HepG2 (cell line): ENCODE measurements around the gene YPEL3. TPM values are rescaled to one million over a fixed set of nuclear protein-coding genes. Genes with fewer than 3 reads are reported as not detected.

Experiments
- AFF4 ChIP-seq: sonication (generic); formaldehyde crosslinking; IDR thresholded peaks from 2 replicates; pipeline ENCODE4 v1.4.0; 2020; ENCODE audit warnings: missing genetic modification reagents
- HES4 ChIP-seq: sonication (generic); formaldehyde crosslinking; IDR thresholded peaks from 2 replicates; pipeline ENCODE4 v1.9.0; 2021; ENCODE audit warnings: mild to moderate bottlenecking, missing genetic modification reagents, borderline replicate concordance
- MAF1 ChIP-seq: sonication (generic); formaldehyde crosslinking; IDR thresholded peaks from 2 replicates; pipeline ENCODE4 v1.5.0; 2020; ENCODE audit warnings: missing genetic modification reagents, borderline replicate concordance
- NFAT5 ChIP-seq: sonication (generic); formaldehyde crosslinking; IDR thresholded peaks from 2 replicates; pipeline ENCODE4 v1.4.0; 2020; ENCODE audit warnings: missing genetic modification reagents
- ZFP1 ChIP-seq: IDR thresholded peaks from 2 replicates; pipeline ENCODE4 v1.6.1; 2016
- ZNF672 ChIP-seq: sonication (generic); formaldehyde crosslinking; IDR thresholded peaks from 2 replicates; pipeline ENCODE4 v1.8.1; 2022; ENCODE audit warnings: missing genetic modification reagents
- ZSCAN31 ChIP-seq: sonication (generic); formaldehyde crosslinking; IDR thresholded peaks from 2 replicates; pipeline ENCODE4 v1.5.0; 2020; ENCODE audit warnings: low read depth, mild to moderate bottlenecking, missing genetic modification reagents
- polyA plus RNA-seq, 8 experiments: library from polyadenylated mRNA; depleted of rRNA in 3 of 8; stranded (reverse) in 7 of 8; unstranded in 1 of 8; fragments of >200 nt; fragmentation: Illumina TruSeq in 4 of 8; extraction: Trizol in 4 of 8; gene quantifications; 2 replicates each; pipeline versions ENCODE4 v1.2.1 to v1.2.3, GENCODE V29; 2011 to 2016; ENCODE audit warnings: low read depth in 4 of 8, missing spikeins in 1 of 8, mixed read lengths in 1 of 8; ENCODE audit not compliant: insufficient read depth in 1 of 8
- total RNA-seq, 5 experiments: library from RNA; depleted of rRNA; stranded (reverse); fragments of >200 nt; fragmentation: Illumina TruSeq; extraction: Trizol; gene quantifications; 2 replicates each; pipeline ENCODE4 v1.2.3, GENCODE V29; 2016; ENCODE audit warnings: low read depth in 1 of 5
- TF ChIP-seq, protein P1 (sequence below): sonication (generic); formaldehyde crosslinking; IDR thresholded peaks from 2 replicates; pipeline ENCODE4 v1.8.1; 2022; ENCODE audit warnings: low read depth, mild to moderate bottlenecking, missing genetic modification reagents
- TF ChIP-seq, protein P2 (sequence below): sonication (generic); formaldehyde crosslinking; IDR thresholded peaks from 2 replicates; pipeline ENCODE4 v1.9.0; 2021; ENCODE audit warnings: missing genetic modification reagents, borderline replicate concordance
- TF ChIP-seq, protein P3 (sequence below): sonication (generic); formaldehyde crosslinking; conservative IDR thresholded peaks from 2 replicates; pipeline ENCODE4 v1.8.0; 2022; ENCODE audit warnings: mild to moderate bottlenecking, moderate library complexity, missing genetic modification reagents

The YPEL3 gene
- total and polyA plus RNA-seq, 2 of the 13 experiments (the other 11 are each of a cell fraction or from before 2014, with no cell fraction given) = 5.4 to 47.0 TPM

DNA sequence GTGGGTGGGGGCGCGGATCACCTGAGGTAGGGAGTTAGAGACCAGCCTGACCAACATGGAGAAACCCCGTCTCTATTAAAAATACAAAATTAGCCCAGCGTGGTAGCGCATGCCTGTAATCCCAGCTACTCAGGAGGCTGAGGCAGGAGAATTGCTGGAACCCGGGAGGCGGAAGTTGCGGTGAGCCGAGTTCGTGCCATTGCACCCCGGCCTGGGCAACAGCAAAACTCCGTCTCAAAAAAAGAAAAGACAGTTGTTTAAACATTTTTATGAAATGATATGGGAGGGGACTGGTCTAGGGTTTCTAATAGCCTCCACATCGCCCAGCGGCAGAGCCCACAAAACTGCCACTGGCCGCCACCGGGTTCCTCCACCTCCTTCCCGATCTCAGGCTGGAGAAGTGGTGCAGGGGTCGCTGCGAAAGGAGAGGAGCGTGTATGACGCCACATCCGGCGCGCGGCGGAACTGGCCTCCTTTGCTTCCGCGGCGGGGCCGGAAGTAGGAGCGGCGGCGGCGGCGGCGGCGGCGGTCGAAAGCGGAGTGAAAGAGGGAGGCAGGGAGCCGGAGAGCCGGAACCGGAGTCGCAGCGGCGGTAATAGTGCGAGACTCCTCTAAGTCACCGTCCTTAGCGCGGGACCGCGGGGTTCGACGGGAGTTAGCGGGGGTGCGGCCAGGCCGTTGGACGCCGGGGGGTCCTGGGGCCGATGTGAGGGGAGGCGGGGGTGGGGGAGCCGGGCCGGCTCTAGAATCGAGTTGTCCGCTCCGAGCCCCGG lies 20.3 kb downstream of the YPEL3 start, which contains the start of gene PPP4C (continued):
- TF ChIP-seq, protein P1, sequence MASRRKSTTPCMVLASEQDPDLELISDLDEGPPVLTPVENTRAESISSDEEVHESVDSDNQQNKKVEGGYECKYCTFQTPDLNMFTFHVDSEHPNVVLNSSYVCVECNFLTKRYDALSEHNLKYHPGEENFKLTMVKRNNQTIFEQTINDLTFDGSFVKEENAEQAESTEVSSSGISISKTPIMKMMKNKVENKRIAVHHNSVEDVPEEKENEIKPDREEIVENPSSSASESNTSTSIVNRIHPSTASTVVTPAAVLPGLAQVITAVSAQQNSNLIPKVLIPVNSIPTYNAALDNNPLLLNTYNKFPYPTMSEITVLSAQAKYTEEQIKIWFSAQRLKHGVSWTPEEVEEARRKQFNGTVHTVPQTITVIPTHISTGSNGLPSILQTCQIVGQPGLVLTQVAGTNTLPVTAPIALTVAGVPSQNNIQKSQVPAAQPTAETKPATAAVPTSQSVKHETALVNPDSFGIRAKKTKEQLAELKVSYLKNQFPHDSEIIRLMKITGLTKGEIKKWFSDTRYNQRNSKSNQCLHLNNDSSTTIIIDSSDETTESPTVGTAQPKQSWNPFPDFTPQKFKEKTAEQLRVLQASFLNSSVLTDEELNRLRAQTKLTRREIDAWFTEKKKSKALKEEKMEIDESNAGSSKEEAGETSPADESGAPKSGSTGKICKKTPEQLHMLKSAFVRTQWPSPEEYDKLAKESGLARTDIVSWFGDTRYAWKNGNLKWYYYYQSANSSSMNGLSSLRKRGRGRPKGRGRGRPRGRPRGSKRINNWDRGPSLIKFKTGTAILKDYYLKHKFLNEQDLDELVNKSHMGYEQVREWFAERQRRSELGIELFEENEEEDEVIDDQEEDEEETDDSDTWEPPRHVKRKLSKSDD (CRISPR knock-in tag) = no peak
- 0 out of 2 replicates have a peak, but pooled peaks have one; percentile 17 for TF ChIP-seq ZFP1 (CRISPR knock-in tag)
- TF ChIP-seq ZNF672 = no peak
- TF ChIP-seq MAF1 (CRISPR knock-in tag) = no peak
- TF ChIP-seq HES4 (CRISPR knock-in tag) = peak; percentile 64; the same call in 1 of the 2 replicates
- no peak for TF ChIP-seq NFAT5 (CRISPR knock-in tag)
- TF ChIP-seq, protein P2, sequence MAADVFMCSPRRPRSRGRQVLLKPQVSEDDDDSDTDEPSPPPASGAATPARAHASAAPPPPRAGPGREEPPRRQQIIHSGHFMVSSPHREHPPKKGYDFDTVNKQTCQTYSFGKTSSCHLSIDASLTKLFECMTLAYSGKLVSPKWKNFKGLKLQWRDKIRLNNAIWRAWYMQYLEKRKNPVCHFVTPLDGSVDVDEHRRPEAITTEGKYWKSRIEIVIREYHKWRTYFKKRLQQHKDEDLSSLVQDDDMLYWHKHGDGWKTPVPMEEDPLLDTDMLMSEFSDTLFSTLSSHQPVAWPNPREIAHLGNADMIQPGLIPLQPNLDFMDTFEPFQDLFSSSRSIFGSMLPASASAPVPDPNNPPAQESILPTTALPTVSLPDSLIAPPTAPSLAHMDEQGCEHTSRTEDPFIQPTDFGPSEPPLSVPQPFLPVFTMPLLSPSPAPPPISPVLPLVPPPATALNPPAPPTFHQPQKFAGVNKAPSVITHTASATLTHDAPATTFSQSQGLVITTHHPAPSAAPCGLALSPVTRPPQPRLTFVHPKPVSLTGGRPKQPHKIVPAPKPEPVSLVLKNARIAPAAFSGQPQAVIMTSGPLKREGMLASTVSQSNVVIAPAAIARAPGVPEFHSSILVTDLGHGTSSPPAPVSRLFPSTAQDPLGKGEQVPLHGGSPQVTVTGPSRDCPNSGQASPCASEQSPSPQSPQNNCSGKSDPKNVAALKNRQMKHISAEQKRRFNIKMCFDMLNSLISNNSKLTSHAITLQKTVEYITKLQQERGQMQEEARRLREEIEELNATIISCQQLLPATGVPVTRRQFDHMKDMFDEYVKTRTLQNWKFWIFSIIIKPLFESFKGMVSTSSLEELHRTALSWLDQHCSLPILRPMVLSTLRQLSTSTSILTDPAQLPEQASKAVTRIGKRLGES = no peak
- peak; percentile 85 for TF ChIP-seq ZSCAN31 (CRISPR knock-in tag)
- TF ChIP-seq AFF4 (CRISPR knock-in tag) = no peak
- TF ChIP-seq, protein P3, sequence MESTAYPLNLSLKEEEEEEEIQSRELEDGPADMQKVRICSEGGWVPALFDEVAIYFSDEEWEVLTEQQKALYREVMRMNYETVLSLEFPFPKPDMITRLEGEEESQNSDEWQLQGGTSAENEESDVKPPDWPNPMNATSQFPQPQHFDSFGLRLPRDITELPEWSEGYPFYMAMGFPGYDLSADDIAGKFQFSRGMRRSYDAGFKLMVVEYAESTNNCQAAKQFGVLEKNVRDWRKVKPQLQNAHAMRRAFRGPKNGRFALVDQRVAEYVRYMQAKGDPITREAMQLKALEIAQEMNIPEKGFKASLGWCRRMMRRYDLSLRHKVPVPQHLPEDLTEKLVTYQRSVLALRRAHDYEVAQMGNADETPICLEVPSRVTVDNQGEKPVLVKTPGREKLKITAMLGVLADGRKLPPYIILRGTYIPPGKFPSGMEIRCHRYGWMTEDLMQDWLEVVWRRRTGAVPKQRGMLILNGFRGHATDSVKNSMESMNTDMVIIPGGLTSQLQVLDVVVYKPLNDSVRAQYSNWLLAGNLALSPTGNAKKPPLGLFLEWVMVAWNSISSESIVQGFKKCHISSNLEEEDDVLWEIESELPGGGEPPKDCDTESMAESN (CRISPR knock-in tag) = peak; percentile 65; the same call in 1 of the 2 replicates
